Prostate gland (tissue), 2 donors: Measurements from ENCODE around the gene SLC22A17.

Experiments used
- CTCF ChIP-seq, 4 experiments: fragments of 200-600 bp in 2 of 4; fragments of 450-650 bp in 2 of 4; sonication (generic) in 2 of 4; IDR thresholded peaks; 1 replicate in 3 of 4; 2 replicates in 1 of 4; pipeline ENCODE4 v1.5.1; 2016 to 2019; ENCODE audit warnings: antibody characterized with exemption in 4 of 4, mild to moderate bottlenecking in 2 of 4, moderate library complexity in 2 of 4
- POLR2A ChIP-seq: fragments of 450-650 bp; IDR thresholded peaks from one replicate; pipeline ENCODE4 v1.6.1; 2016; ENCODE audit warnings: antibody characterized with exemption, mild to moderate bottlenecking

- no peak for TF ChIP-seq CTCF (IDR thresholded peaks at IDR 0.05)
- TF ChIP-seq POLR2A, result no peak
These were observed 33.1 kb upstream of the SLC22A17 start for GRCh38 chr14:23385642-23386265.
